Muscle of back (tissue), 11 donors: ENCODE data around the gene DNAI2. TPM values are rescaled to one million over a fixed set of nuclear protein-coding genes. Genes with fewer than 3 reads are reported as not detected.
"Not testable (repeated sequence)": the region's sequence is repeated elsewhere in the genome, so short reads cannot be mapped to it uniquely, and the experiment has no call there.

Experiments
- DNase-seq, 3 donors: peaks; one replicate each; pipeline versions ENCODE4 v3.0.0 to v3.0.0-alpha.2; 2013
- polyA plus RNA-seq, 10 donors: library from polyadenylated mRNA; unstranded; fragments of 120-200 nt; gene quantifications; one replicate each; pipeline ENCODE4 v1.2.1, GENCODE V29; 2013; ENCODE audit not compliant: insufficient read length in 10 of 10

DNAI2 gene
- polyA plus RNA-seq, 10 donors = 0.13 to 0.42 (median 0.35) TPM; not detected in 5

DNA sequence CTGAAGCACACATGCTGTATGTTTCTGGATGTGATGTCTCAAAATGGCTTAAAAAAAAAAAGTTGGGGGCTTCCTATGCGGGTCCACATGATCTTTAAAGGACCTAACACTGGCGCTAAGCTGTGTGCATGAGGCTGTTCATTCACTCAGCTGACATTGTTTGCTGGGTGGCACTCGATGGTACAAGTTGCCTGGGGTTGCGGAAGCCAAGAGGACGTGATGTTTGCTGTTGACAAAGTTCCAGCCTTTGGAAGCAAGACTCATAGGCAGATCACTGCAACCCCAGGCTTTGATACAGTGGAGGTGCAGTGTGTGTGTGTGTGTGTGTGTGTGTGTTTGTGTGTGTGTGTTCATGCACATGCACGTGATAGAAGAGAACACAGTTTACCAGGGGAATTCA lies 29.5 kb upstream of the DNAI2 start:
- DNase-seq = no peak

- DNase-seq = peak in 1 of 3 donors; percentile 45
These were observed 28.7 kb upstream of the DNAI2 start for GRCh38 chr17:74245145-74245831.

DNA sequence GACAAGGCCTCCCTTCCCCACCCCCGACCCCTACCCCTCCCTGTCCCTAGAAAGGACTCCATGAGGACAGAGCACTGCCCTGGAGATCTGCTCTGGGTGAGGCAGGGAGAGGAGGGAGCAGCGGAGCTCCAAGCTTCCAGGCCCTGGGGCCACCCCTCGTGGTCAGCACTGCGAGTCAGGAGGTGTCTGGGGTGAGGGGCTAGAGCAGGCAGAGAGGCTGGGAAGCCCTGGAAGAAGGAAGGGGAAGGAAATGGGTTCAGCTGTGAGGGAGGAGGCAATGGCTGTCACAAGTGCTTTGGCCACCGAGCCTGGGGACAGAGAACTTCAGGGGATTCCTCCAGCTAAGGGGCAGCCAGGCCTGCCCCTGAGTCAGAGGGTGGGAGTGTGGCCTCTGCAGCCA lies 28.2 kb upstream of the DNAI2 start:
- DNase-seq = no peak

GRCh38 chr17:74249590-74250270 lies 24.3 kb upstream of the DNAI2 start:
- DNase-seq = peak; percentile 76 to 96 (median 84)

DNA sequence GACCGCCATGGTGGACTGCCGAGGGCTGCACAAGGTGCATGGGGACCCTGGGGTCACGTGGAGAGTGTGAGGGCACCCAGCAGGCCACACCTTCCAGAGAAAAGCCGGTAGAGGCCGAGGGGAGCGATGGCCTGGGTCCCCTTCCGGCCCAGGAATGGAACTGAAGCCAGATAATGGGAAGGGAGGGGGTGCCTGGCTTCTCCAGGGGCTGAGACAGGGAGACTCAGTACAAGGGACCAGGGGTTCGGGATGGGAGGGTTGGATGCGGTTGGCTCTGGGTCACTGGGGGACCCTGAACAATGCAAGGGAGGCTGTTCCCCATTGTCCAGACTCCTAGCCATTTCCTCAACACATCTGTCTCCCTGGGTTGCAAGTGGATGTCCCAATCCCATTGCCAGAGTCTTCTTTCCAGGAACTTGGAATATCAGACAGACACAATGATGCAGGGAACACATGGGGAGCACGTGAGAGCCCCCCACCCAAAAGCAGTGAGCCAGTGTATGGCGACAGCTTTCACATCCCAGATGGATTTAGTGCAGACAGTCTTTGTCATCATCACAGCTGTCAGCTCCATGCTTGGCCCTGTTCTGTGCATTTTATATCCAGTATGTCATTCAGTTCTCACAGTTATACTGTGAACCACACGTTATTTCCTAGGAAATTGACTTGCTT lies 23.6 kb upstream of the DNAI2 start:
- DNase-seq = peak; percentile 79 to 94 (median 86)

- DNase-seq = no peak
These were observed 23.0 kb upstream of the DNAI2 start for GRCh38 chr17:74251051-74251450.

- peak in 1 of 3 donors; percentile 67 for DNase-seq
These were observed 22.5 kb upstream of the DNAI2 start for GRCh38 chr17:74251569-74251968.

GRCh38 chr17:74252211-74252610 lies 21.8 kb upstream of the DNAI2 start:
- DNase-seq = peak in 1 of 3 donors; percentile 65

- no peak for DNase-seq
These were observed 21.0 kb upstream of the DNAI2 start for GRCh38 chr17:74253036-74253435.

- no peak for DNase-seq
These were observed 16.7 kb upstream of the DNAI2 start for GRCh38 chr17:74257311-74257710.

- DNase-seq = no peak
These were observed 14.1 kb upstream of the DNAI2 start for GRCh38 chr17:74259667-74260524.

GRCh38 chr17:74260525-74260850 lies 13.5 kb upstream of the DNAI2 start:
- no peak for DNase-seq

DNA sequence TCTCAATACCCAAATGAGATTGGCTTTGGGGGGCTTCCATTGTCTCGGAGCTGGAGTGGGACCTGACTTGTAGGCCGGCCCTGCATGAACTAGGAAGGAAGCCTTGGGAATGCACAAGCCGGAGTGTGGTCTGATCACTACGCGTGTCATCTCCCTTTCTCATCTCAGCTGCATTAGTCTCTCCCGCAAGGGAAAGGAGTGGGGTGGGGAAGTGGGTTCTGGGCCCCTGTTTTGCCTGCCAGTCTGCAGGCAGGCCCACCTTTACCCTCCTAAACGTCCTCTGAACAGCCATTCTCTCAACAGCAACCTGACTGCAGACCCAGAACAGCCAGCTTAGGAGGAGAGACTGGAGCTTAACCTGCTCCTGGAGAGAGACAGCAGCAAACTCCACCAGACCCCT lies 11.4 kb upstream of the DNAI2 start:
- DNase-seq = no peak

DNA sequence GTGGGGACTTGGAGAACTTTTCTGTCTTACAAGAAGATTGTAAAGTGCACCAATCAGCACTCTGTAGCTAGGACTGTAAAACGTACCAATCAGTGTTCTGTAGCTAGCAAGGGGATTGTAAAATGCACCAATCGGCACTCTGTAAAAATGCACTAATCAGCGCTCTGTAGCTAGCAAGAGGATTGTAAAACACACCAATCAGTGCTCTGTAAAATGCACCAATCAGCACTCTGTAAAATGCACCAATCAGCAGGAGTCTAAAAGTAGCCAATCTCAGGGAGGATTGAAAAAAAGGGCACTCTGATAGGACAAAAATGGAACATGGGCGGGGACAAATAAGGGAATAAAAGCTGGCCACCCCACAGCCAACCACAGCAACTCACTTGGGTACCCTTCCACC lies 7.0 kb upstream of the DNAI2 start:
- DNase-seq = not testable (repeated sequence)

- DNase-seq = no peak
These were observed 6.5 kb upstream of the DNAI2 start for GRCh38 chr17:74267579-74267978.

DNA sequence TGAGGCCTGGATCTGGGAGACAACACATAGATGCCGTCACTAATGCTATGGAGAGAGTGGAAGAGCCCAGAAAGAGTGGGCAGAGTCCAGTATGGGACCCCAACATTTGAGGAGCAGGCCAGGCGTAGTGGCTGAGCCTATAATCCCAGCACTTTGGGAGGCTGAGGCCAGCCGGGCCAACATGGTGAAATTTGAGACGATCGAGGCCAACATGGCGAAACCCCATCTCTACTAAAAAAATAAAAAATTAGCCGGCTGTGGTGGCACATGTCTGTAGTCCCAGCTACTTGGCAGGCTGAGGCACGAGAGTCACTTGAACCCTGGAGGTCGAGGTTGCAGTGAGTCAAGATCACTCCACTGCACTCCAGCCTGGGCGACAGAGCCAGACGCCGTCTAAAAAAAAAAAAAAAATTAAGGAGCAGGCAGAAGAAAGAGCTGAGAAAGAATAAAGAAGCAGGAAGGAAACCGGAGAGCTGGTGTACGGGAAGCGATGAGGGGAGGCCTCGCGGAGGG lies 6.0 kb upstream of the DNAI2 start:
- no peak for DNase-seq

DNA sequence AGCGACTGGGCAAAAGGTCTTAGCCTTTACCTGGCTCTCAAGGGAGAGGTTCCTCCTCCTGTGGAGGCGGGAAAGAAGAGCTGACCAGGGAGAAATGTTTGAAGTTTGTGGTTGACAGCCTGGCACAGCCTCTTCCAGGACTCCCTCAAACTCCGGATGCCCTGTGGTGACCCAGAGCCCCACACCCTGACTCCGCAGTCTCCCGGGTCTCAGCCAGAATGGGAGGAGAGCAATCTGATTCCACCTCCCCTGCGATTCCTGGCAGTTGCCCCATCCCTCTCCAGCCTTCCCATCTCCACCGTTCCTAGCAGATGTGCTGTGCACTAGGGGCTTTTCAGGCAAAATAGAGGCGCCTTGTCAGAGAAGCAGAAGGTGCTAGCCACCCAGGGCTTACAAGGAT lies 5.5 kb upstream of the DNAI2 start:
- no peak for DNase-seq

- peak in 1 of 3 donors; percentile 74 for DNase-seq
These were observed 3.7 kb upstream of the DNAI2 start for GRCh38 chr17:74270333-74270732.

GRCh38 chr17:74271281-74271680 lies 2.8 kb upstream of the DNAI2 start:
- DNase-seq = no peak

- DNase-seq = peak in 2 of 3 donors; percentile 74 to 82
These were observed 2.0 kb upstream of the DNAI2 start for GRCh38 chr17:74271901-74272561.

DNA sequence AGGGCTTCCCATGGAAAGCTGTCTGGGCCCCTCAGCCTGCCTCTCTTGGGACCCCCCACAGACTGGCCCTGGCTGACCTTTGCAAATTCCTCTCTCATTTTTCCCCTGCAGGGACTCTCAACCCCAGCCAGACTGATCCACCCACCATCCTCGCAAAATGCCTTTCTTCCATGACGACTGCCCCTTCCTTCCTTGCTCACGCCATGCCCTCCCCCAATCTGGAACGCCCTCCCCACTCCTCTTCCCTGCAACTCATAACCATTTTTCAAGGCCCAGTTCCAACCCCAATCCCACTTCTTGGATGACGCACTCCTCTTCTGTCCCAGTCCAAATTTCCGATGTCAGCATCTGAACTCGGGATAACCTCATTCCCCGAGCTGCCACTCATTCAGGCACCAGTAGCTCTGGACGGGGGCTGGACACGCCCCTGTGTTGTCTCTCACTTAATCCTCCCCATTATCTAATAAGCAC lies 1.3 kb upstream of the DNAI2 start:
- peak; percentile 66 to 93 (median 91) for DNase-seq
